GM12878 (cell line): ENCODE results near the gene AP5Z1. TPM values are rescaled to one million over a fixed set of nuclear protein-coding genes. Genes with fewer than 3 reads are reported as not detected.

Source experiments
- CBX3 ChIP-seq: fragments of 200-600 bp; sonication (generic); IDR thresholded peaks from 2 replicates; pipeline ENCODE4 v1.6.1; 2016; ENCODE audit warnings: low read depth, borderline replicate concordance
- CHD2 ChIP-seq: IDR thresholded peaks from 2 replicates; pipeline ENCODE4 v1.6.1; 2011; ENCODE audit warnings: low read depth, low read length, improper control_type of control experiment, borderline replicate concordance
- CHD4 ChIP-seq: fragments of 200-600 bp; sonication (generic); IDR thresholded peaks from 2 replicates; pipeline ENCODE4 v1.6.1; 2016; ENCODE audit warnings: mild to moderate bottlenecking
- CREB1 ChIP-seq: IDR thresholded peaks from 2 replicates; pipeline ENCODE4 v1.6.1; 2012; ENCODE audit warnings: low read depth, mild to moderate bottlenecking, inconsistent platforms
- HCFC1 ChIP-seq: fragments of 150-350 bp; IDR thresholded peaks from 2 replicates; pipeline ENCODE4 v1.6.1; 2014; ENCODE audit warnings: low read length
- HDAC2 ChIP-seq: fragments of 200-600 bp; sonication (generic); IDR thresholded peaks from 2 replicates; pipeline ENCODE4 v1.6.1; 2017
- KAT2A ChIP-seq: conservative IDR thresholded peaks from 2 replicates; pipeline ENCODE4 v1.6.1; 2011; ENCODE audit warnings: low read depth, low read length; ENCODE audit not compliant: control insufficient read depth
- KLF5 ChIP-seq: fragments of 450-650 bp; IDR thresholded peaks from 2 replicates; pipeline ENCODE4 v1.6.1; 2014; ENCODE audit warnings: mild to moderate bottlenecking; ENCODE audit not compliant: partially characterized antibody
- MEF2A ChIP-seq: IDR thresholded peaks from 2 replicates; pipeline ENCODE4 v1.6.1; 2011; ENCODE audit warnings: low read depth, mild to moderate bottlenecking, low read length, moderate library complexity; ENCODE audit not compliant: insufficient read depth
- MTA2 ChIP-seq: fragments of 450-650 bp; IDR thresholded peaks from 2 replicates; pipeline ENCODE4 v1.6.1; 2016; ENCODE audit warnings: low read depth, mild to moderate bottlenecking, moderate library complexity
- NR2F1 ChIP-seq: fragments of 450-650 bp; conservative IDR thresholded peaks from 2 replicates; pipeline ENCODE4 v1.6.1; 2017; ENCODE audit warnings: mild to moderate bottlenecking
- NRF1 ChIP-seq: conservative IDR thresholded peaks from 2 replicates; pipeline ENCODE4 v1.6.1; 2011; ENCODE audit warnings: mild to moderate bottlenecking, low read depth, low read length, improper control_type of control experiment
- SMC3 ChIP-seq: IDR thresholded peaks from 2 replicates; pipeline ENCODE4 v1.6.1; 2011; ENCODE audit warnings: low read length, improper control_type of control experiment, borderline replicate concordance
- SREBF2 ChIP-seq: IDR thresholded peaks from 2 replicates; pipeline ENCODE4 v1.6.1; 2012; ENCODE audit warnings: mild to moderate bottlenecking, low read length
- STAT3 ChIP-seq: IDR thresholded peaks from 2 replicates; pipeline ENCODE4 v1.6.1; 2011; ENCODE audit warnings: low read depth, low read length, improper control_type of control experiment
- TCF12 ChIP-seq: IDR thresholded peaks from 2 replicates; pipeline ENCODE4 v1.6.1; 2011; ENCODE audit warnings: low read depth, mild to moderate bottlenecking, low read length
- TCF7 ChIP-seq: IDR thresholded peaks from 2 replicates; pipeline ENCODE4 v1.6.1; 2014; ENCODE audit warnings: antibody characterized with exemption, borderline replicate concordance
- ZBED1 ChIP-seq: IDR thresholded peaks from 2 replicates; pipeline ENCODE4 v1.6.1; 2016; ENCODE audit warnings: borderline replicate concordance
- ZNF24 ChIP-seq: fragments of 450-650 bp; IDR thresholded peaks from 2 replicates; pipeline ENCODE4 v1.6.1; 2017; ENCODE audit warnings: antibody characterized with exemption, mild to moderate bottlenecking
- ZNF274 ChIP-seq: IDR thresholded peaks from one replicate; pipeline ENCODE4 v1.8.0; 2011; ENCODE audit not compliant: insufficient read length, insufficient read depth
- ZNF384 ChIP-seq: IDR thresholded peaks from 2 replicates; pipeline ENCODE4 v1.6.1; 2012; ENCODE audit warnings: low read depth, mild to moderate bottlenecking, low read length, improper control_type of control experiment, borderline replicate concordance
- ZNF622 ChIP-seq: fragments of 450-650 bp; IDR thresholded peaks from 2 replicates; pipeline ENCODE4 v1.6.1; 2017; ENCODE audit warnings: mild to moderate bottlenecking, inconsistent platforms
- polyA plus RNA-seq, 11 experiments: library from polyadenylated mRNA; depleted of rRNA in 4 of 11; unstranded in 6 of 11; stranded (reverse) in 5 of 11; fragments of >200 nt; fragmentation: Nextera tagmentation in 4 of 11; fragmentation: Illumina TruSeq in 1 of 11; extraction: Ambion mirVana in 4 of 11; extraction: Trizol in 1 of 11; gene quantifications; 1 replicate in 1 of 11; 2 replicates in 10 of 11; pipeline versions ENCODE4 v1.2.1 to v1.2.3, GENCODE V29; 2011 to 2016; ENCODE audit warnings: inconsistent platforms in 2 of 11, missing spikeins in 2 of 11, low read depth in 1 of 11
- total RNA-seq, 4 experiments: library from RNA; depleted of rRNA in 3 of 4; stranded (reverse); fragments of >200 nt in 3 of 4; fragmentation: Illumina TruSeq in 1 of 4; extraction: Trizol in 1 of 4; gene quantifications; 2 replicates each; pipeline versions ENCODE4 v1.2.1 to v1.2.3, GENCODE V29; 2013 to 2021
- TF ChIP-seq, protein P1 (sequence below): fragments of 450-650 bp; IDR thresholded peaks from 2 replicates; pipeline ENCODE4 v1.6.1; 2017; ENCODE audit warnings: mild to moderate bottlenecking
- TF ChIP-seq, protein P2 (sequence below): IDR thresholded peaks from 2 replicates; pipeline ENCODE4 v1.6.1; 2012; ENCODE audit warnings: improper control_type of control experiment, low read depth, low read length; ENCODE audit not compliant: insufficient replicate concordance
- TF ChIP-seq, protein P3 (sequence below): fragments of 150-350 bp; IDR thresholded peaks from 2 replicates; pipeline ENCODE4 v1.6.1; 2014; ENCODE audit warnings: mild to moderate bottlenecking, low read depth, low read length

AP5Z1 gene
- total and polyA plus RNA-seq, 10 of the 15 experiments (the other 5 are each of a cell fraction or from before 2014, with no cell fraction given): 0.37 to 43.4 (median 19.4) TPM

DNA sequence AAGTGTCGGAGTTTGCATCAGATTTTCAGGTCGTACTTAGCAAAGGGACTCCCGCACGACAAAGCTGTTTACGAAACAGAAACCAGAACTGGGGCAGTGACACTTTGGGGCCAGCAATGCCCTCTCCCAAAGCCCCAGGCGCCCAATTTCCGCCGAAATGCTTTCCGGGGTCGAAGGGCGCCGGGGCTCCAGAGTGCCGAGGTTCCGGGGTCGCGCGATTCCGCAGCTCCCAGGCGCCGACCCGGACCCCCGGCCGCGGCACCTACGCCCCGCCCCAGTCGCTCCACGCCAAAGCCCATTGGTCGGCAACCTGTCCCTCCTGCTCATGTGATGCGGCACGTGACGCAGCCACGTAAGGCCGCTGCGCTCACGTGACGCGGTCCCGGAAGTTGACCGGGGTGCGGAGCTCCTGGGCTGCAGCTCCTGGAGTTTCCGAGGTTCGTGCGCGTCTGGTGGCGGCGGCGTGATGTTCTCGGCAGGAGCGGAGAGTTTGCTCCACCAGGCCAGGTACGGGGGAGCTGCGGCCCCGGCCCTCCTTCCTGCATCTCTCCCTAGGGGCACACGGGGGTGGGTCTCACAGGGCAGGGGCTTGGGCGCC lies at the start of gene AP5Z1 (continued):
- TF ChIP-seq, protein P1, sequence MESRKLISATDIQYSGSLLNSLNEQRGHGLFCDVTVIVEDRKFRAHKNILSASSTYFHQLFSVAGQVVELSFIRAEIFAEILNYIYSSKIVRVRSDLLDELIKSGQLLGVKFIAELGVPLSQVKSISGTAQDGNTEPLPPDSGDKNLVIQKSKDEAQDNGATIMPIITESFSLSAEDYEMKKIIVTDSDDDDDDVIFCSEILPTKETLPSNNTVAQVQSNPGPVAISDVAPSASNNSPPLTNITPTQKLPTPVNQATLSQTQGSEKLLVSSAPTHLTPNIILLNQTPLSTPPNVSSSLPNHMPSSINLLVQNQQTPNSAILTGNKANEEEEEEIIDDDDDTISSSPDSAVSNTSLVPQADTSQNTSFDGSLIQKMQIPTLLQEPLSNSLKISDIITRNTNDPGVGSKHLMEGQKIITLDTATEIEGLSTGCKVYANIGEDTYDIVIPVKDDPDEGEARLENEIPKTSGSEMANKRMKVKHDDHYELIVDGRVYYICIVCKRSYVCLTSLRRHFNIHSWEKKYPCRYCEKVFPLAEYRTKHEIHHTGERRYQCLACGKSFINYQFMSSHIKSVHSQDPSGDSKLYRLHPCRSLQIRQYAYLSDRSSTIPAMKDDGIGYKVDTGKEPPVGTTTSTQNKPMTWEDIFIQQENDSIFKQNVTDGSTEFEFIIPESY: no peak
- TF ChIP-seq MEF2A (no peak), ZNF384 (no peak), ZNF274 (no peak), ZNF622 (no peak), CREB1 (peak; percentile 91), CHD2 (peak; percentile 56), HDAC2 (no peak), CHD4 (no peak), KLF5 (peak; percentile 41), TCF12 (peak; percentile 7; the same call in 1 of the 2 replicates), TCF7 (no peak), KAT2A (no peak), CBX3 (no peak), ZNF24 (no peak), NR2F1 (peak; percentile 93), HCFC1 (peak; percentile 71), SREBF2 (no peak; the same call in 1 of the 2 replicates), STAT3 (no peak), MTA2 (peak; percentile 70), ZBED1 (no peak), SMC3 (no peak; the same call in 1 of the 2 replicates), NRF1 (no peak)
- TF ChIP-seq, protein P2, sequence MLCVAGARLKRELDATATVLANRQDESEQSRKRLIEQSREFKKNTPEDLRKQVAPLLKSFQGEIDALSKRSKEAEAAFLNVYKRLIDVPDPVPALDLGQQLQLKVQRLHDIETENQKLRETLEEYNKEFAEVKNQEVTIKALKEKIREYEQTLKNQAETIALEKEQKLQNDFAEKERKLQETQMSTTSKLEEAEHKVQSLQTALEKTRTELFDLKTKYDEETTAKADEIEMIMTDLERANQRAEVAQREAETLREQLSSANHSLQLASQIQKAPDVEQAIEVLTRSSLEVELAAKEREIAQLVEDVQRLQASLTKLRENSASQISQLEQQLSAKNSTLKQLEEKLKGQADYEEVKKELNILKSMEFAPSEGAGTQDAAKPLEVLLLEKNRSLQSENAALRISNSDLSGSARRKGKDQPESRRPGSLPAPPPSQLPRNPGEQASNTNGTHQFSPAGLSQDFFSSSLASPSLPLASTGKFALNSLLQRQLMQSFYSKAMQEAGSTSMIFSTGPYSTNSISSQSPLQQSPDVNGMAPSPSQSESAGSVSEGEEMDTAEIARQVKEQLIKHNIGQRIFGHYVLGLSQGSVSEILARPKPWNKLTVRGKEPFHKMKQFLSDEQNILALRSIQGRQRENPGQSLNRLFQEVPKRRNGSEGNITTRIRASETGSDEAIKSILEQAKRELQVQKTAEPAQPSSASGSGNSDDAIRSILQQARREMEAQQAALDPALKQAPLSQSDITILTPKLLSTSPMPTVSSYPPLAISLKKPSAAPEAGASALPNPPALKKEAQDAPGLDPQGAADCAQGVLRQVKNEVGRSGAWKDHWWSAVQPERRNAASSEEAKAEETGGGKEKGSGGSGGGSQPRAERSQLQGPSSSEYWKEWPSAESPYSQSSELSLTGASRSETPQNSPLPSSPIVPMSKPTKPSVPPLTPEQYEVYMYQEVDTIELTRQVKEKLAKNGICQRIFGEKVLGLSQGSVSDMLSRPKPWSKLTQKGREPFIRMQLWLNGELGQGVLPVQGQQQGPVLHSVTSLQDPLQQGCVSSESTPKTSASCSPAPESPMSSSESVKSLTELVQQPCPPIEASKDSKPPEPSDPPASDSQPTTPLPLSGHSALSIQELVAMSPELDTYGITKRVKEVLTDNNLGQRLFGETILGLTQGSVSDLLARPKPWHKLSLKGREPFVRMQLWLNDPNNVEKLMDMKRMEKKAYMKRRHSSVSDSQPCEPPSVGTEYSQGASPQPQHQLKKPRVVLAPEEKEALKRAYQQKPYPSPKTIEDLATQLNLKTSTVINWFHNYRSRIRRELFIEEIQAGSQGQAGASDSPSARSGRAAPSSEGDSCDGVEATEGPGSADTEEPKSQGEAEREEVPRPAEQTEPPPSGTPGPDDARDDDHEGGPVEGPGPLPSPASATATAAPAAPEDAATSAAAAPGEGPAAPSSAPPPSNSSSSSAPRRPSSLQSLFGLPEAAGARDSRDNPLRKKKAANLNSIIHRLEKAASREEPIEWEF: no peak
- TF ChIP-seq, protein P3, sequence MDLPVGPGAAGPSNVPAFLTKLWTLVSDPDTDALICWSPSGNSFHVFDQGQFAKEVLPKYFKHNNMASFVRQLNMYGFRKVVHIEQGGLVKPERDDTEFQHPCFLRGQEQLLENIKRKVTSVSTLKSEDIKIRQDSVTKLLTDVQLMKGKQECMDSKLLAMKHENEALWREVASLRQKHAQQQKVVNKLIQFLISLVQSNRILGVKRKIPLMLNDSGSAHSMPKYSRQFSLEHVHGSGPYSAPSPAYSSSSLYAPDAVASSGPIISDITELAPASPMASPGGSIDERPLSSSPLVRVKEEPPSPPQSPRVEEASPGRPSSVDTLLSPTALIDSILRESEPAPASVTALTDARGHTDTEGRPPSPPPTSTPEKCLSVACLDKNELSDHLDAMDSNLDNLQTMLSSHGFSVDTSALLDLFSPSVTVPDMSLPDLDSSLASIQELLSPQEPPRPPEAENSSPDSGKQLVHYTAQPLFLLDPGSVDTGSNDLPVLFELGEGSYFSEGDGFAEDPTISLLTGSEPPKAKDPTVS: no peak
